HepG2 (cell line): ENCODE results near the gene SLC9A1. TPM values are rescaled to one million over a fixed set of nuclear protein-coding genes. Genes with fewer than 3 reads are reported as not detected.

ENCODE experiments used
- GZF1 ChIP-seq: sonication (generic); formaldehyde crosslinking; IDR thresholded peaks from 2 replicates; pipeline ENCODE4 v1.5.1; 2020; ENCODE audit warnings: mild to moderate bottlenecking, missing genetic modification reagents
- HOXD1 ChIP-seq: sonication (generic); formaldehyde crosslinking; IDR thresholded peaks from 2 replicates; pipeline ENCODE4 v1.5.0; 2020; ENCODE audit warnings: missing genetic modification reagents
- KDM1A ChIP-seq: IDR thresholded peaks from 2 replicates; pipeline ENCODE4 v1.6.1; 2016; ENCODE audit warnings: missing compliant biosample characterization
- MAFK ChIP-seq, 2 experiments: IDR thresholded peaks in 1 of 2; conservative IDR thresholded peaks in 1 of 2; 2 replicates each; pipeline ENCODE4 v1.6.1; 2011; ENCODE audit warnings: improper control_type of control experiment in 2 of 2, low read length in 2 of 2
- MTF1 ChIP-seq: sonication (generic); formaldehyde crosslinking; IDR thresholded peaks from 2 replicates; pipeline ENCODE4 v1.5.0; 2020; ENCODE audit warnings: missing genetic modification reagents
- MTF2 ChIP-seq: sonication (generic); formaldehyde crosslinking; IDR thresholded peaks from 2 replicates; pipeline ENCODE4 v1.5.0; 2020; ENCODE audit warnings: missing genetic modification reagents, borderline replicate concordance
- NCOA2 ChIP-seq: sonication (generic); formaldehyde crosslinking; IDR thresholded peaks from 2 replicates; pipeline ENCODE4 v1.8.0; 2022; ENCODE audit warnings: inconsistent platforms
- NR1H2 ChIP-seq: sonication (generic); formaldehyde crosslinking; IDR thresholded peaks from 2 replicates; pipeline ENCODE4 v1.8.1; 2022; ENCODE audit warnings: low read depth, missing genetic modification reagents, borderline replicate concordance
- SP5 ChIP-seq: IDR thresholded peaks from 2 replicates; pipeline ENCODE4 v1.6.1; 2016; ENCODE audit warnings: low read depth, borderline replicate concordance
- TBL1XR1 ChIP-seq: fragments of 150-350 bp; IDR thresholded peaks from 2 replicates; pipeline ENCODE4 v1.6.1; 2014; ENCODE audit warnings: borderline replicate concordance, low read length; ENCODE audit not compliant: partially characterized antibody
- TMF1 ChIP-seq: sonication (generic); formaldehyde crosslinking; IDR thresholded peaks from 2 replicates; pipeline ENCODE4 v1.8.1; 2022; ENCODE audit warnings: low read depth, missing genetic modification reagents
- U2AF2 ChIP-seq: fragments of 200-400 bp; formaldehyde crosslinking; IDR thresholded peaks from 2 replicates; pipeline ENCODE4 v1.6.1; 2017; ENCODE audit warnings: low read depth, mild to moderate bottlenecking, low read length
- ZBTB21 ChIP-seq: sonication (generic); formaldehyde crosslinking; IDR thresholded peaks from 2 replicates; pipeline ENCODE4 v1.4.0; 2020; ENCODE audit warnings: missing genetic modification reagents
- ZFP36 ChIP-seq: fragments of 150-350 bp; IDR thresholded peaks from 2 replicates; pipeline ENCODE4 v1.6.1; 2018; ENCODE audit warnings: borderline replicate concordance, low read length, low read depth; ENCODE audit not compliant: partially characterized antibody
- ZKSCAN1 ChIP-seq: fragments of 150-350 bp; IDR thresholded peaks from 2 replicates; pipeline ENCODE4 v1.6.1; 2014; ENCODE audit warnings: low read length
- ZNF569 ChIP-seq: sonication (generic); formaldehyde crosslinking; IDR thresholded peaks from 2 replicates; pipeline ENCODE4 v1.5.0; 2020; ENCODE audit warnings: mild to moderate bottlenecking, missing genetic modification reagents, moderate library complexity, borderline replicate concordance
- ZNF772 ChIP-seq: sonication (generic); formaldehyde crosslinking; IDR thresholded peaks from 2 replicates; pipeline ENCODE4 v1.5.0; 2020; ENCODE audit warnings: mild to moderate bottlenecking, missing genetic modification reagents
- ZNF788 ChIP-seq: sonication (generic); formaldehyde crosslinking; IDR thresholded peaks from 2 replicates; pipeline ENCODE4 v1.5.0; 2020; ENCODE audit warnings: mild to moderate bottlenecking, missing genetic modification reagents, borderline replicate concordance
- polyA plus RNA-seq, 8 experiments: library from polyadenylated mRNA; depleted of rRNA in 3 of 8; stranded (reverse) in 7 of 8; unstranded in 1 of 8; fragments of >200 nt; fragmentation: Illumina TruSeq in 4 of 8; extraction: Trizol in 4 of 8; gene quantifications; 2 replicates each; pipeline versions ENCODE4 v1.2.1 to v1.2.3, GENCODE V29; 2011 to 2016; ENCODE audit warnings: low read depth in 4 of 8, missing spikeins in 1 of 8, mixed read lengths in 1 of 8; ENCODE audit not compliant: insufficient read depth in 1 of 8
- total RNA-seq, 5 experiments: library from RNA; depleted of rRNA; stranded (reverse); fragments of >200 nt; fragmentation: Illumina TruSeq; extraction: Trizol; gene quantifications; 2 replicates each; pipeline ENCODE4 v1.2.3, GENCODE V29; 2016; ENCODE audit warnings: low read depth in 1 of 5
- TF ChIP-seq, protein P1 (sequence below): IDR thresholded peaks from 2 replicates; pipeline ENCODE4 v1.6.1; 2016; ENCODE audit warnings: missing genetic modification reagents, missing compliant biosample characterization
- TF ChIP-seq, protein P2 (sequence below): sonication (generic); formaldehyde crosslinking; IDR thresholded peaks from 2 replicates; pipeline ENCODE4 v1.5.0; 2020; ENCODE audit warnings: mild to moderate bottlenecking, missing genetic modification reagents
- TF ChIP-seq, protein P3 (sequence below): sonication (generic); formaldehyde crosslinking; IDR thresholded peaks from 2 replicates; pipeline ENCODE4 v1.5.1; 2020; ENCODE audit warnings: mild to moderate bottlenecking, missing genetic modification reagents, borderline replicate concordance

SLC9A1 gene
- total and polyA plus RNA-seq, 2 of the 13 experiments (the other 11 are each of a cell fraction or from before 2014, with no cell fraction given): 1.4 to 2.9 TPM

DNA sequence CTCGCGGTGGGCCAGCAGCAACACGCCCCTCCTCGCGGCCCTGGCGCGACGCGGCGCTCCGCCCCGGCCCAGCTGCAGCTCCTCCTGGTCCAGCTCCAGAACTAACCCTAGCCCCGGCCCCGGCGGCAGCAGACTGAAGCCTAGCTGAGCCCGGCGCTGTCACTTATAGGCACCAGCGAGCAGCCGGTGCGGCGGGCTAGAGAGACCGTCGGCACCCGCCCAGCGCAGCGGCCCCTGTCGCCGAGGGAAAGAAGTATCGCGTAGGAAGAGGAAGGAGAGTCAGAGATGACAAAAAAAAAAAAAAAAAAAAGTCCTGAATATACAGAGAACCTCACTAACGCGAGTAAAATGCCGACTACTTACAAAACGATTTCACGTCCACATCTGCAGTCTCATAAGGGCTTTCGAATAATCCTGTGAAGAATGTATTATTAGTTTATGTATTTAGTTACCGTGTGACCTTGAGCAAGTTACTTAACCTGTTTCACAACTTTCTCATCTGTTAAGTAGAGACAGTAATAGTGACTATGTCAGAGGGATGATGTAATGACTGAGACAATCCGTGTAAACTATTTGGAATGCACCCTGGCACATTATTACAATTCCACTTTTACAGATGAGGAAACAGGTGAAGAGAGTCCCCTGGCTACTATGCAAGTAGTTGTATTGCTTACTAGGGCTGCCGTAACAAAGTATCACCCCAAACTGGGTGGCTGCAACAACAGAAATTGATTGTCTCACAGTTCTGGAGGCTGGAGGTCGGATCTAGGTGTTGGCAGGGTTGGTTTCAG lies at the start of gene SLC9A1 (continued):
- no peak for TF ChIP-seq U2AF2
- TF ChIP-seq SP5 (CRISPR knock-in tag): peak; percentile 25; the same call in 1 of the 2 replicates
- TF ChIP-seq TMF1: peak; percentile 84; the same call in 1 of the 2 replicates
- TF ChIP-seq, protein P1, sequence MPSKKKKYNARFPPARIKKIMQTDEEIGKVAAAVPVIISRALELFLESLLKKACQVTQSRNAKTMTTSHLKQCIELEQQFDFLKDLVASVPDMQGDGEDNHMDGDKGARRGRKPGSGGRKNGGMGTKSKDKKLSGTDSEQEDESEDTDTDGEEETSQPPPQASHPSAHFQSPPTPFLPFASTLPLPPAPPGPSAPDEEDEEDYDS (CRISPR knock-in tag): peak; percentile 99
- no peak for TF ChIP-seq KDM1A
- no peak for TF ChIP-seq ZNF569 (CRISPR knock-in tag)
- TF ChIP-seq MTF1: peak; percentile 66; the same call in 1 of the 2 replicates
- TF ChIP-seq, protein P2, sequence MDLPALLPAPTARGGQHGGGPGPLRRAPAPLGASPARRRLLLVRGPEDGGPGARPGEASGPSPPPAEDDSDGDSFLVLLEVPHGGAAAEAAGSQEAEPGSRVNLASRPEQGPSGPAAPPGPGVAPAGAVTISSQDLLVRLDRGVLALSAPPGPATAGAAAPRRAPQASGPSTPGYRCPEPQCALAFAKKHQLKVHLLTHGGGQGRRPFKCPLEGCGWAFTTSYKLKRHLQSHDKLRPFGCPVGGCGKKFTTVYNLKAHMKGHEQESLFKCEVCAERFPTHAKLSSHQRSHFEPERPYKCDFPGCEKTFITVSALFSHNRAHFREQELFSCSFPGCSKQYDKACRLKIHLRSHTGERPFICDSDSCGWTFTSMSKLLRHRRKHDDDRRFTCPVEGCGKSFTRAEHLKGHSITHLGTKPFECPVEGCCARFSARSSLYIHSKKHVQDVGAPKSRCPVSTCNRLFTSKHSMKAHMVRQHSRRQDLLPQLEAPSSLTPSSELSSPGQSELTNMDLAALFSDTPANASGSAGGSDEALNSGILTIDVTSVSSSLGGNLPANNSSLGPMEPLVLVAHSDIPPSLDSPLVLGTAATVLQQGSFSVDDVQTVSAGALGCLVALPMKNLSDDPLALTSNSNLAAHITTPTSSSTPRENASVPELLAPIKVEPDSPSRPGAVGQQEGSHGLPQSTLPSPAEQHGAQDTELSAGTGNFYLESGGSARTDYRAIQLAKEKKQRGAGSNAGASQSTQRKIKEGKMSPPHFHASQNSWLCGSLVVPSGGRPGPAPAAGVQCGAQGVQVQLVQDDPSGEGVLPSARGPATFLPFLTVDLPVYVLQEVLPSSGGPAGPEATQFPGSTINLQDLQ: peak; percentile 44; the same call in 1 of the 2 replicates
- 0 out of 2 replicates have a peak, but pooled peaks have one; percentile 63 for TF ChIP-seq ZKSCAN1
- peak; percentile 69 for TF ChIP-seq TBL1XR1
- peak; percentile 91 for TF ChIP-seq ZBTB21 (CRISPR knock-in tag)
- TF ChIP-seq MTF2 (CRISPR knock-in tag): no peak
- peak; percentile 83 for TF ChIP-seq NCOA2 (CRISPR knock-in tag)
- no peak for TF ChIP-seq ZFP36
- TF ChIP-seq, protein P3, sequence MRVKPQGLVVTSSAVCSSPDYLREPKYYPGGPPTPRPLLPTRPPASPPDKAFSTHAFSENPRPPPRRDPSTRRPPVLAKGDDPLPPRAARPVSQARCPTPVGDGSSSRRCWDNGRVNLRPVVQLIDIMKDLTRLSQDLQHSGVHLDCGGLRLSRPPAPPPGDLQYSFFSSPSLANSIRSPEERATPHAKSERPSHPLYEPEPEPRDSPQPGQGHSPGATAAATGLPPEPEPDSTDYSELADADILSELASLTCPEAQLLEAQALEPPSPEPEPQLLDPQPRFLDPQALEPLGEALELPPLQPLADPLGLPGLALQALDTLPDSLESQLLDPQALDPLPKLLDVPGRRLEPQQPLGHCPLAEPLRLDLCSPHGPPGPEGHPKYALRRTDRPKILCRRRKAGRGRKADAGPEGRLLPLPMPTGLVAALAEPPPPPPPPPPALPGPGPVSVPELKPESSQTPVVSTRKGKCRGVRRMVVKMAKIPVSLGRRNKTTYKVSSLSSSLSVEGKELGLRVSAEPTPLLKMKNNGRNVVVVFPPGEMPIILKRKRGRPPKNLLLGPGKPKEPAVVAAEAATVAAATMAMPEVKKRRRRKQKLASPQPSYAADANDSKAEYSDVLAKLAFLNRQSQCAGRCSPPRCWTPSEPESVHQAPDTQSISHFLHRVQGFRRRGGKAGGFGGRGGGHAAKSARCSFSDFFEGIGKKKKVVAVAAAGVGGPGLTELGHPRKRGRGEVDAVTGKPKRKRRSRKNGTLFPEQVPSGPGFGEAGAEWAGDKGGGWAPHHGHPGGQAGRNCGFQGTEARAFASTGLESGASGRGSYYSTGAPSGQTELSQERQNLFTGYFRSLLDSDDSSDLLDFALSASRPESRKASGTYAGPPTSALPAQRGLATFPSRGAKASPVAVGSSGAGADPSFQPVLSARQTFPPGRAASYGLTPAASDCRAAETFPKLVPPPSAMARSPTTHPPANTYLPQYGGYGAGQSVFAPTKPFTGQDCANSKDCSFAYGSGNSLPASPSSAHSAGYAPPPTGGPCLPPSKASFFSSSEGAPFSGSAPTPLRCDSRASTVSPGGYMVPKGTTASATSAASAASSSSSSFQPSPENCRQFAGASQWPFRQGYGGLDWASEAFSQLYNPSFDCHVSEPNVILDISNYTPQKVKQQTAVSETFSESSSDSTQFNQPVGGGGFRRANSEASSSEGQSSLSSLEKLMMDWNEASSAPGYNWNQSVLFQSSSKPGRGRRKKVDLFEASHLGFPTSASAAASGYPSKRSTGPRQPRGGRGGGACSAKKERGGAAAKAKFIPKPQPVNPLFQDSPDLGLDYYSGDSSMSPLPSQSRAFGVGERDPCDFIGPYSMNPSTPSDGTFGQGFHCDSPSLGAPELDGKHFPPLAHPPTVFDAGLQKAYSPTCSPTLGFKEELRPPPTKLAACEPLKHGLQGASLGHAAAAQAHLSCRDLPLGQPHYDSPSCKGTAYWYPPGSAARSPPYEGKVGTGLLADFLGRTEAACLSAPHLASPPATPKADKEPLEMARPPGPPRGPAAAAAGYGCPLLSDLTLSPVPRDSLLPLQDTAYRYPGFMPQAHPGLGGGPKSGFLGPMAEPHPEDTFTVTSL (CRISPR knock-in tag): peak; percentile 56; the same call in 1 of the 2 replicates
- TF ChIP-seq ZNF772: peak; percentile 90
- TF ChIP-seq HOXD1 (CRISPR knock-in tag): peak; percentile 73; the same call in 1 of the 2 replicates
- no peak for TF ChIP-seq MAFK (conservative IDR thresholded peaks at IDR 0.05 in 1 of 2, IDR thresholded peaks at IDR 0.05 in 1 of 2; ENCODE audit: low read length in 2 of 2)
- peak; percentile 22; the same call in 1 of the 2 replicates for TF ChIP-seq NR1H2
- TF ChIP-seq GZF1 (CRISPR knock-in tag): no peak
- peak; percentile 92; the same call in 1 of the 2 replicates for TF ChIP-seq ZNF788 (CRISPR knock-in tag)
